HEK293T (cell line): ENCODE data around the gene MYO5B.

Experiments used
- CTCF ChIA-PET: fragments of 350-600 bp; formaldehyde crosslinking; extraction: SDS; loops from one replicate; lab custom pipeline; 2021; ENCODE audit warnings: antibody characterized with exemption, inconsistent platforms; lab: Yijun Ruan, JAX
- POLR2A ChIA-PET: fragments of 350-600 bp; formaldehyde crosslinking; extraction: SDS; loops from one replicate; lab custom pipeline; 2020; ENCODE audit warnings: antibody characterized with exemption, inconsistent platforms; lab: Yijun Ruan, JAX
- DNase-seq: peaks from one replicate; pipeline ENCODE4 v3.0.0; 2012; ENCODE audit warnings: mixed read lengths; ENCODE audit errors: extremely low spot score
- ARNT ChIP-seq: fragments of 450-650 bp; IDR thresholded peaks from 2 replicates; pipeline ENCODE4 v1.6.1; 2017; ENCODE audit warnings: mild to moderate bottlenecking
- BHLHE40 ChIP-seq: fragments of 450-650 bp; IDR thresholded peaks from 2 replicates; pipeline ENCODE4 v1.6.1; 2016; ENCODE audit warnings: mild to moderate bottlenecking, moderate library complexity, borderline replicate concordance
- CTBP1 ChIP-seq: fragments of 450-650 bp; IDR thresholded peaks from 2 replicates; pipeline ENCODE4 v1.6.1; 2016; ENCODE audit warnings: borderline replicate concordance
- ELF4 ChIP-seq: fragments of 450-650 bp; IDR thresholded peaks from 2 replicates; pipeline ENCODE4 v1.6.1; 2017; ENCODE audit warnings: antibody characterized with exemption
- FOXA1 ChIP-seq: fragments of 450-650 bp; IDR thresholded peaks from 2 replicates; pipeline ENCODE4 v1.6.1; 2016; ENCODE audit warnings: mild to moderate bottlenecking
- FOXK2 ChIP-seq: fragments of 450-650 bp; IDR thresholded peaks from 2 replicates; pipeline ENCODE4 v1.6.1; 2016; ENCODE audit warnings: mild to moderate bottlenecking
- FOXM1 ChIP-seq: fragments of 450-650 bp; IDR thresholded peaks from 2 replicates; pipeline ENCODE4 v1.6.1; 2017; ENCODE audit warnings: mild to moderate bottlenecking, borderline replicate concordance
- HDGF ChIP-seq: fragments of 450-650 bp; IDR thresholded peaks from 2 replicates; pipeline ENCODE4 v1.6.1; 2017; ENCODE audit warnings: antibody characterized with exemption, borderline replicate concordance
- L3MBTL2 ChIP-seq: fragments of 450-650 bp; conservative IDR thresholded peaks from 2 replicates; pipeline ENCODE4 v1.6.1; 2016; ENCODE audit warnings: mild to moderate bottlenecking
- LEF1 ChIP-seq: fragments of 450-650 bp; IDR thresholded peaks from 2 replicates; pipeline ENCODE4 v1.6.1; 2017; ENCODE audit warnings: mild to moderate bottlenecking, borderline replicate concordance
- NFRKB ChIP-seq: fragments of 450-650 bp; IDR thresholded peaks from 2 replicates; pipeline ENCODE4 v1.6.1; 2016; ENCODE audit warnings: mild to moderate bottlenecking, moderate library complexity
- PKNOX1 ChIP-seq: fragments of 450-650 bp; IDR thresholded peaks from 2 replicates; pipeline ENCODE4 v1.6.1; 2016
- SP1 ChIP-seq: fragments of 450-650 bp; IDR thresholded peaks from 2 replicates; pipeline ENCODE4 v1.6.1; 2017
- SUZ12 ChIP-seq: fragments of 450-650 bp; IDR thresholded peaks from 2 replicates; pipeline ENCODE4 v1.6.1; 2016; ENCODE audit warnings: mild to moderate bottlenecking
- TARDBP ChIP-seq: fragments of 450-650 bp; IDR thresholded peaks from 2 replicates; pipeline ENCODE4 v1.6.1; 2016
- ZNF384 ChIP-seq: fragments of 450-650 bp; IDR thresholded peaks from 2 replicates; pipeline ENCODE4 v1.6.1; 2016

The MYO5B gene

GRCh38 chr18:50091509-50092244, 103.3 kb downstream of the MYO5B start:
- ChIA-PET CTCF (no interaction called here), POLR2A (no interaction called here)
- TF ChIP-seq L3MBTL2: no peak
- TF ChIP-seq NFRKB: no peak
- no peak for TF ChIP-seq FOXM1
- no peak for TF ChIP-seq LEF1
- no peak for TF ChIP-seq ARNT
- no peak for TF ChIP-seq HDGF
- no peak for TF ChIP-seq PKNOX1
- no peak for TF ChIP-seq CTBP1
- no peak for TF ChIP-seq TARDBP
- no peak for TF ChIP-seq SP1
- no peak for TF ChIP-seq FOXK2
- TF ChIP-seq ZNF384: no peak
- TF ChIP-seq BHLHE40: no peak
- no peak for TF ChIP-seq FOXA1
- no peak for TF ChIP-seq ELF4
- TF ChIP-seq SUZ12: no peak
- no peak for DNase-seq

GRCh38 chr18:50090370-50091312, 104.3 kb downstream of the MYO5B start:
- CTCF ChIA-PET: no interaction called here
- DNase-seq: no peak
- TF ChIP-seq SP1 (no peak), FOXK2 (no peak), BHLHE40 (no peak), ARNT (no peak), CTBP1 (no peak), SUZ12 (no peak), ELF4 (no peak)
- POLR2A ChIA-PET: no interaction called here

GRCh38 chr18:50089702-50090101, 105.2 kb downstream of the MYO5B start:
- no peak for DNase-seq
- ChIA-PET POLR2A (no interaction called here), CTCF (no interaction called here)
- TF ChIP-seq PKNOX1 (no peak), SUZ12 (no peak), LEF1 (no peak), SP1 (no peak), NFRKB (no peak), FOXA1 (no peak), FOXK2 (no peak), ZNF384 (no peak), ELF4 (no peak), L3MBTL2 (no peak), HDGF (no peak), ARNT (no peak), FOXM1 (no peak), CTBP1 (no peak), BHLHE40 (no peak), TARDBP (no peak)

GRCh38 chr18:50083708-50084107, 111.2 kb downstream of the MYO5B start:
- ChIA-PET POLR2A (no interaction called here), CTCF (no interaction called here)
- DNase-seq: no peak
- TF ChIP-seq L3MBTL2 (no peak), HDGF (no peak), SP1 (no peak), FOXA1 (no peak), ELF4 (no peak), FOXM1 (no peak), ARNT (no peak), BHLHE40 (no peak), FOXK2 (no peak)

- DNase-seq: no peak
- CTCF ChIA-PET: no interaction called here
- POLR2A ChIA-PET: no interaction called here
- no peak for TF ChIP-seq SP1
- TF ChIP-seq TARDBP: no peak
Observed at GRCh38 chr18:50080932-50081560, 113.9 kb downstream of the MYO5B start.

GRCh38 chr18:50080316-50080715, 114.6 kb downstream of the MYO5B start:
- DNase-seq: no peak
- POLR2A ChIA-PET: no interaction called here
- TF ChIP-seq NFRKB (no peak), SP1 (no peak), ZNF384 (no peak), FOXA1 (no peak), TARDBP (no peak), FOXM1 (no peak), ARNT (no peak), SUZ12 (no peak), CTBP1 (no peak), FOXK2 (no peak), HDGF (no peak), LEF1 (no peak), BHLHE40 (no peak), PKNOX1 (no peak), ELF4 (no peak), L3MBTL2 (no peak)
- CTCF ChIA-PET: no interaction called here
